Panc1 (cell line): ENCODE measurements around the gene DMTF1. TPM values are rescaled to one million over a fixed set of nuclear protein-coding genes. Genes with fewer than 3 reads are reported as not detected.

ENCODE experiments used
- ATAC-seq: fragments of 200-7000 bp; cut with Tn5 transposase; 2 replicates; pipeline ENCODE4 v1.9.1; 2020; ENCODE audit warnings: mild to moderate bottlenecking, moderate library complexity
- BruUV-seq: library from RNA; stranded (reverse); fragments of 400-500 nt; replicated peaks from 2 replicates; lab custom pipeline; 2021; lab: Mats Ljungman, UMichigan
- CTCF ChIA-PET: fragments of 300-600 bp; sonication (Branson Sonifier 250); formaldehyde crosslinking; loops from one replicate; lab custom pipeline; 2022; ENCODE audit warnings: antibody characterized with exemption; lab: Charles Lee
- POLR2A ChIA-PET: fragments of 300-600 bp; sonication (Branson Sonifier 250); formaldehyde crosslinking; loops from one replicate; lab custom pipeline; 2022; ENCODE audit warnings: antibody characterized with exemption; lab: Charles Lee
- DNase-seq: peaks from one replicate; pipeline ENCODE4 v3.0.0-alpha.2; 2010; ENCODE audit warnings: low read depth, low spot score
- H3K27ac ChIP-seq: 2 replicates; pipeline ENCODE4 v1.5.1; 2011; ENCODE audit warnings: mild to moderate bottlenecking, low read length, inconsistent platforms
- H3K27me3 ChIP-seq: fragments of 200-500 bp; sonication (Bioruptor generic); 2 replicates; pipeline ENCODE4 v1.6.0; 2014; ENCODE audit warnings: low read length, inconsistent platforms; ENCODE audit not compliant: control insufficient read depth, insufficient read depth
- H3K36me3 ChIP-seq: fragments of 200-500 bp; sonication (Bioruptor generic); 2 replicates; pipeline ENCODE4 v1.5.1; 2014; ENCODE audit warnings: inconsistent platforms, mild to moderate bottlenecking, low read length, moderate library complexity; ENCODE audit not compliant: control insufficient read depth, insufficient read depth
- H3K4me1 ChIP-seq: 2 replicates; pipeline ENCODE4 v1.5.1; 2011; ENCODE audit warnings: inconsistent platforms, mild to moderate bottlenecking, low read length, moderate library complexity; ENCODE audit not compliant: control insufficient read depth, insufficient read depth
- H3K4me3 ChIP-seq, 2 experiments: 2 replicates each; pipeline ENCODE4 v1.5.1; 2011 to 2012; ENCODE audit warnings: low read depth in 2 of 2, low read length in 2 of 2, mild to moderate bottlenecking in 2 of 2, inconsistent platforms in 1 of 2, moderate library complexity in 1 of 2
- H3K9me3 ChIP-seq: fragments of 200-500 bp; sonication (Bioruptor generic); 2 replicates; pipeline ENCODE4 v1.5.1; 2014; ENCODE audit warnings: low read depth, mild to moderate bottlenecking, inconsistent platforms, low read length, moderate library complexity; ENCODE audit not compliant: control insufficient read depth, insufficient read depth
- CTCF ChIP-seq: fragments of 450-650 bp; IDR thresholded peaks from 2 replicates; pipeline ENCODE4 v1.5.1; 2017; ENCODE audit warnings: mild to moderate bottlenecking
- POLR2AphosphoS5 ChIP-seq: IDR thresholded peaks from 2 replicates; pipeline ENCODE4 v1.6.1; 2012; ENCODE audit warnings: mild to moderate bottlenecking, low read depth, low read length, moderate library complexity
- REST ChIP-seq, 2 experiments: IDR thresholded peaks; 2 replicates each; pipeline ENCODE4 v1.6.1; 2011 to 2012; ENCODE audit warnings: low read depth in 2 of 2, control low read depth in 1 of 2, low read length in 1 of 2, mild to moderate bottlenecking in 1 of 2, moderate library complexity in 1 of 2; ENCODE audit not compliant: insufficient read depth in 1 of 2
- SIN3A ChIP-seq: IDR thresholded peaks from 2 replicates; pipeline ENCODE4 v1.6.1; 2012; ENCODE audit warnings: low read depth, mild to moderate bottlenecking, low read length, moderate library complexity, borderline replicate concordance; ENCODE audit not compliant: insufficient read depth
- TCF7L2 ChIP-seq: IDR thresholded peaks from 2 replicates; pipeline ENCODE4 v1.6.1; 2011; ENCODE audit warnings: mild to moderate bottlenecking, low read depth, low read length, inconsistent platforms
- in situ Hi-C: cut with HindIII; loops from 2 replicates; pipeline ENCODE4 v1.10.0; 2016; ENCODE audit warnings: low sequenced_read_pairs, low pct_unique_long_range_greater_than_20kb
- intact Hi-C: fragments of 100-400 bp; cut with micrococcal nuclease; formaldehyde crosslinking; loops from one replicate; pipeline ENCODE4 v1.10.0; 2022; ENCODE audit not compliant: unreplicated experiment
- total RNA-seq: library from RNA; stranded (reverse); gene quantifications from one replicate; pipeline ENCODE4 v1.2.1, GENCODE V29; 2021; ENCODE audit not compliant: unreplicated experiment

Gene DMTF1
- total RNA-seq, 1 experiment from 2014 or later = 54.0 TPM

GRCh38 chr7:87219545-87220025 lies 67.3 kb downstream of the DMTF1 start, which contains the start of gene TMEM243:
Gene TMEM243, minus strand, starts transcription at chr7:87219732. Its CDS starts 229 bp downstream, at chr7:87219503.
- DNase-seq (no peak), ATAC-seq (peak; percentile 76)
- BruUV-seq = no TSS peak
- Histone ChIP-seq H3K27ac (peak within 1 kb of the TSS; percentile 72), H3K36me3 (peaks cover 3% of the 10 kb centered on the region; the same call in 1 of the 2 replicates), H3K4me1 (peaks cover 18% of the 10 kb centered on the region), H3K4me3 (peak within 1 kb of the TSS; percentile 72 to 93), H3K9me3 (no peaks in the 10 kb centered on the region), H3K27me3 (peaks cover 22% of the 10 kb centered on the region)
- ChIA-PET POLR2A (no interaction called here), CTCF (interaction anchor here (0.6 kb wide), 1 partner anchor 214 kb away, joined by 5 read pairs; no protein-coding TSS in a partner anchor)
- TF ChIP-seq POLR2AphosphoS5 (no peak; the same call in 1 of the 2 replicates), TCF7L2 (no peak), CTCF (peak; percentile 36)
- intact Hi-C loops (no loop called here), in situ Hi-C loops (no loop called here)

GRCh38 chr7:87220026-87220733 lies 67.9 kb downstream of the DMTF1 start:
- peaks cover 25% of the 10 kb centered on the region for H3K27me3 ChIP-seq
- peaks cover 18% of the 10 kb centered on the region for H3K4me1 ChIP-seq
- ATAC-seq (peak; percentile 94), DNase-seq (no peak)
- ChIA-PET CTCF (interaction anchor here (0.6 kb wide), 1 partner anchor 213 kb away, joined by 5 read pairs; no protein-coding TSS in a partner anchor), POLR2A (no interaction called here)
- intact Hi-C loops (no loop called here), in situ Hi-C loops (no loop called here)
- no peaks in the 10 kb centered on the region for H3K9me3 ChIP-seq
- BruUV-seq = no TSS peak
- H3K36me3 ChIP-seq = peaks cover 3% of the 10 kb centered on the region; the same call in 1 of the 2 replicates
- peak overlapping the region; percentile 72 to 93 for H3K4me3 ChIP-seq
- TF ChIP-seq TCF7L2 = no peak
- no peak for TF ChIP-seq POLR2AphosphoS5
- TF ChIP-seq SIN3A = peak; percentile 49; the same call in 1 of the 2 replicates
- no peak for TF ChIP-seq CTCF
- no peak for TF ChIP-seq REST (IDR thresholded peaks at IDR 0.05; ENCODE audit: insufficient read depth in 1 of 2, low read depth in 2 of 2, low read length in 1 of 2)
- peak overlapping the region; percentile 72 for H3K27ac ChIP-seq
